ENCODE measurements around the gene ATF6. TPM values are rescaled to one million over a fixed set of nuclear protein-coding genes. Genes with fewer than 3 reads are reported as not detected.

ATF6 gene
- total RNA-seq, 1 donor from 2014 or later = 38.2 TPM

DNA sequence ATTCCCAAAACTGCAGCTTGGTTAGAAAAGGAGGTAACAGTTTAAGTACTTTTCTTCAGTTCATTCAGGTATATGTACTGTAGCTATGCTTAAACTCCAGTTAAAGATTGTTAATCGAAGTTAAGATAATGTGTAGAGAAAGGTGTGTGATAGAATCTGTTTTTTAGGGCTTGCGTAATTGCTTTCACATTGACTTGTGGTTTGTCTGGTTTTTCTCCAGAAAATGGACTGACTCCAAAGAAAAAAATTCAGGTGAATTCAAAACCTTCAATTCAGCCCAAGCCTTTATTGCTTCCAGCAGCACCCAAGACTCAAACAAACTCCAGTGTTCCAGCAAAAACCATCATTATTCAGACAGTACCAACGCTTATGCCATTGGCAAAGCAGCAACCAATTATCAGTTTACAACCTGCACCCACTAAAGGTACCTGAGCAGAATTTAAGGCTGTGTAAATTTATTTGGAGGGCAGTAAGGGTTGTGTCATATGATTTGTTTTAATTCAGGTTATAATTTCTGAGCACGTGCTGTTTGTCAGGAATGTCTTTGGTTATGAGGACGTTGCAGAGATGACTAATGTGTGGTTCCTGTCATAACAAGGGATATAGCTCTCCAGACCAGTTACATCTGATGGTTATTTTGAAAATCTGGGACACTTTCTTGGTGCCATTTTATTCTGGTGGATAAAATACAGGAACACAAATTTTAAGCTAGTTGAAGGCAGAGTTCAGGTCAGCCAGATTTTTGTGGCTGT, 26.0 kb downstream of the ATF6 start:
- peaks cover 16% of the 10 kb centered on the region for H3K36me3 Mint-ChIP-seq (ENCODE audit: low read depth, unreplicated experiment)
- no peak for DNase-seq (ENCODE audit: low spot score)
- no peak overlapping the region for H3K4me3 Mint-ChIP-seq (ENCODE audit: unreplicated experiment)
- H3K27me3 Mint-ChIP-seq (ENCODE audit: unreplicated experiment) = peaks cover 2% of the 10 kb centered on the region
- TF ChIP-seq CTCF (IDR thresholded peaks at IDR 0.05; ENCODE audit: unreplicated experiment) = no peak
- H3K4me1 Mint-ChIP-seq (ENCODE audit: unreplicated experiment) = no peaks in the 10 kb centered on the region
- H3K9me3 Mint-ChIP-seq (ENCODE audit: unreplicated experiment) = no peaks in the 10 kb centered on the region
- H3K27ac Mint-ChIP-seq (ENCODE audit: unreplicated experiment) = no peak overlapping the region

DNA sequence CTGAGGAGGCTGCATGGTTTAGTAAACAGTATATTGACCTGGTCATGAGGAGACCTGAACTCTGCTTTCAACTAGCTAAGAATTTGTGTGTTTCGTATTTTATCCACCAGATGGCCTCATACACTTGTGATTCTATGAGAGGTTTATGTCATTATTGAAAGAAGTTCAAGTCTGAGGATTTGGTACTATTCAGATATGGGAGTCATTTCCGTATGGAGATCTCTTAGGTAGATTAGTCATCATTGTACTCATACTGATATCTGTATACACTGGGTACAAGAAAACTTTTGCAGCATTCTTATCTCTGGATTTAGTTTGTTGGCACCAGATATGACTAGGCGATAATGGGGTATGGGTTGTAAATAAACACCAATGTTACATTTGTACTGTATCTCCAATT, 26.6 kb downstream of the ATF6 start:
- Mint-ChIP-seq H3K27me3 (ENCODE audit: unreplicated experiment) (no peaks in the 10 kb centered on the region), H3K4me3 (ENCODE audit: unreplicated experiment) (no peak overlapping the region), H3K27ac (ENCODE audit: unreplicated experiment) (no peak overlapping the region), H3K4me1 (ENCODE audit: unreplicated experiment) (no peaks in the 10 kb centered on the region), H3K9me3 (ENCODE audit: unreplicated experiment) (no peaks in the 10 kb centered on the region), H3K36me3 (ENCODE audit: low read depth, unreplicated experiment) (peaks cover 15% of the 10 kb centered on the region)
- no peak for DNase-seq (ENCODE audit: low spot score)
- peak; percentile 68 for TF ChIP-seq CTCF (IDR thresholded peaks at IDR 0.05; ENCODE audit: unreplicated experiment)

GRCh38 chr1:161799792-161800191, 33.7 kb downstream of the ATF6 start:
- no peaks in the 10 kb centered on the region for H3K27me3 Mint-ChIP-seq (ENCODE audit: unreplicated experiment)
- H3K27ac Mint-ChIP-seq (ENCODE audit: unreplicated experiment) = no peak overlapping the region
- no peak for TF ChIP-seq CTCF (IDR thresholded peaks at IDR 0.05; ENCODE audit: unreplicated experiment)
- H3K36me3 Mint-ChIP-seq (ENCODE audit: low read depth, unreplicated experiment) = peaks cover 15% of the 10 kb centered on the region
- DNase-seq (ENCODE audit: low spot score) = no peak
- no peaks in the 10 kb centered on the region for H3K9me3 Mint-ChIP-seq (ENCODE audit: unreplicated experiment)
- no peaks in the 10 kb centered on the region for H3K4me1 Mint-ChIP-seq (ENCODE audit: unreplicated experiment)
- H3K4me3 Mint-ChIP-seq (ENCODE audit: unreplicated experiment) = no peak overlapping the region

GRCh38 chr1:161801955-161802354, 35.8 kb downstream of the ATF6 start:
- Mint-ChIP-seq H3K4me1 (ENCODE audit: unreplicated experiment) (no peaks in the 10 kb centered on the region), H3K9me3 (ENCODE audit: unreplicated experiment) (no peaks in the 10 kb centered on the region), H3K27ac (ENCODE audit: unreplicated experiment) (no peak overlapping the region), H3K27me3 (ENCODE audit: unreplicated experiment) (no peaks in the 10 kb centered on the region), H3K36me3 (ENCODE audit: low read depth, unreplicated experiment) (peaks cover 15% of the 10 kb centered on the region), H3K4me3 (ENCODE audit: unreplicated experiment) (no peak overlapping the region)
- DNase-seq (ENCODE audit: low spot score) = no peak
- no peak for TF ChIP-seq CTCF (IDR thresholded peaks at IDR 0.05; ENCODE audit: unreplicated experiment)

- H3K4me3 Mint-ChIP-seq (ENCODE audit: unreplicated experiment) = no peak overlapping the region
- no peaks in the 10 kb centered on the region for H3K27me3 Mint-ChIP-seq (ENCODE audit: unreplicated experiment)
- H3K9me3 Mint-ChIP-seq (ENCODE audit: unreplicated experiment) = no peaks in the 10 kb centered on the region
- H3K27ac Mint-ChIP-seq (ENCODE audit: unreplicated experiment) = no peak overlapping the region
- TF ChIP-seq CTCF (IDR thresholded peaks at IDR 0.05; ENCODE audit: unreplicated experiment) = no peak
- peaks cover 11% of the 10 kb centered on the region for H3K36me3 Mint-ChIP-seq (ENCODE audit: low read depth, unreplicated experiment)
- H3K4me1 Mint-ChIP-seq (ENCODE audit: unreplicated experiment) = no peaks in the 10 kb centered on the region
- DNase-seq (ENCODE audit: low spot score) = no peak
These were observed 37.1 kb downstream of the ATF6 start for GRCh38 chr1:161803181-161803580.
